Kidney (tissue), 14 donors: ENCODE results near the gene BTG2. TPM values are rescaled to one million over a fixed set of nuclear protein-coding genes. Genes with fewer than 3 reads are reported as not detected.
A peak's percentile ranks its signal among the peaks of the same experiment; 100 is the strongest.

ENCODE experiments used
- DNase-seq, 5 donors: peaks; one replicate each; pipeline ENCODE4 v3.0.0-alpha.2; 2013 to 2020
- FAIRE-seq: peaks from 2 replicates; lab custom pipeline; 2012; peaks lifted over from hg19 to GRCh38; lab: Jason Lieb, UNC
- H3K27ac ChIP-seq, 2 donors: one replicate each; pipeline ENCODE4 v1.7.0; 2013; ENCODE audit warnings: low read depth in 2 of 2, low read length in 2 of 2, inconsistent platforms in 1 of 2
- H3K27me3 ChIP-seq: one replicate; pipeline ENCODE4 v1.7.1; 2013; ENCODE audit warnings: low read length, inconsistent platforms; ENCODE audit not compliant: control insufficient read depth, insufficient read depth
- H3K36me3 ChIP-seq, 3 donors: one replicate each; pipeline versions ENCODE4 v1.7.0 to v1.7.1; 2013; ENCODE audit warnings: low read length in 3 of 3, control low read depth in 1 of 3, inconsistent platforms in 1 of 3; ENCODE audit not compliant: insufficient read depth in 3 of 3, control insufficient read depth in 2 of 3
- H3K4me1 ChIP-seq, 3 donors: one replicate each; pipeline versions ENCODE4 v1.7.0 to v1.7.1; 2013; ENCODE audit warnings: low read length in 3 of 3, inconsistent platforms in 1 of 3, low read depth in 1 of 3; ENCODE audit not compliant: control insufficient read depth in 2 of 3, insufficient read depth in 2 of 3
- H3K4me3 ChIP-seq, 3 donors: one replicate each; pipeline versions ENCODE4 v1.7.0 to v1.8.1; 2013; ENCODE audit warnings: low read length in 3 of 3, control low read depth in 1 of 3, inconsistent platforms in 1 of 3
- H3K9ac ChIP-seq, 3 donors: one replicate each; pipeline versions ENCODE4 v1.7.0 to v1.7.1; 2013; ENCODE audit warnings: low read length in 3 of 3, control low read depth in 1 of 3, inconsistent platforms in 1 of 3
- H3K9me3 ChIP-seq, 3 donors: one replicate each; pipeline versions ENCODE4 v1.7.0 to v1.7.1; 2013; ENCODE audit warnings: low read length in 3 of 3, control low read depth in 1 of 3, inconsistent platforms in 1 of 3; ENCODE audit not compliant: control insufficient read depth in 2 of 3, insufficient read depth in 1 of 3
- CTCF ChIP-seq: IDR thresholded peaks from 3 replicates; pipeline ENCODE4 v1.5.1; 2012; ENCODE audit warnings: mild to moderate bottlenecking, moderate library complexity, borderline replicate concordance; ENCODE audit not compliant: insufficient read depth; ENCODE audit errors: extremely low read depth
- intact Hi-C: fragments of 100-400 bp; cut with DNase I; formaldehyde crosslinking; loops from one replicate; pipeline ENCODE4 v1.11.1; 2022
- polyA plus RNA-seq: library from polyadenylated mRNA; stranded (reverse); fragments of 350-450 nt; fragmentation: Illumina TruSeq; extraction: RNeasy Lipid Tissue Mini Kit (QIAGEN cat#74804); gene quantifications from one replicate; pipeline ENCODE4 v1.2.3, GENCODE V29; 2014; ENCODE audit warnings: low read depth, low replicate concordance; ENCODE audit not compliant: insufficient read depth
- total RNA-seq: library from RNA; stranded (reverse); fragmentation: NEBNext Ultra II Directional; extraction: Animal tissue kit (Norgen Biotek cat#: 25700); gene quantifications from one replicate; pipeline ENCODE4 v1.2.1, GENCODE V29; 2021
- donor health status: control.
- donor health status: control.
- donor health status: control.
- donor health status: control.
- donor health status: control.
- donor health status: DM: yes; HTN: yes; CAD: no.
- donor health status: Normal renal cell carcinoma (clear cell type).

Gene BTG2
- total and polyA plus RNA-seq, 2 donors from 2014 or later: 59.9 to 156 TPM

- peak in 1 of 5 donors; percentile 48 for DNase-seq
- intact Hi-C loops: no loop called here
- H3K9ac ChIP-seq: peak overlapping the region in 1 of 3 donors; percentile 51
- no peak for TF ChIP-seq CTCF
- H3K27me3 ChIP-seq: no peaks in the 10 kb centered on the region
- H3K4me3 ChIP-seq: no peak overlapping the region
- H3K27ac ChIP-seq: peak overlapping the region; percentile 79 to 88
- no peaks in the 10 kb centered on the region for H3K9me3 ChIP-seq
- H3K36me3 ChIP-seq: no peaks in the 10 kb centered on the region
- H3K4me1 ChIP-seq: peaks cover 17 to 67% (median 55%) of the 10 kb centered on the region in 3 donors
- no peak for FAIRE-seq
These were observed 18.9 kb upstream of the BTG2 start for GRCh38 chr1:203286161-203286984.

- no peaks in the 10 kb centered on the region for H3K27me3 ChIP-seq
- intact Hi-C loops: no loop called here
- H3K27ac ChIP-seq: peak overlapping the region; percentile 79 to 88
- H3K4me3 ChIP-seq: no peak overlapping the region
- H3K4me1 ChIP-seq: peaks cover 20 to 66% (median 53%) of the 10 kb centered on the region in 3 donors
- TF ChIP-seq CTCF: no peak
- H3K9me3 ChIP-seq: no peaks in the 10 kb centered on the region
- DNase-seq (peak in 4 of 5 donors; percentile 55 to 88 (median 82)), FAIRE-seq (no peak)
- no peaks in the 10 kb centered on the region for H3K36me3 ChIP-seq
- H3K9ac ChIP-seq: peak overlapping the region in 1 of 3 donors; percentile 65
These were observed 18.0 kb upstream of the BTG2 start for GRCh38 chr1:203287109-203287893.

GRCh38 chr1:203287898-203288297, 17.4 kb upstream of the BTG2 start:
- Histone ChIP-seq H3K4me3 (no peak overlapping the region), H3K36me3 (no peaks in the 10 kb centered on the region), H3K9ac (peak overlapping the region in 1 of 3 donors; percentile 65), H3K27me3 (no peaks in the 10 kb centered on the region), H3K4me1 (peaks cover 20 to 61% (median 47%) of the 10 kb centered on the region in 3 donors), H3K27ac (peak overlapping the region; percentile 79 to 88), H3K9me3 (no peaks in the 10 kb centered on the region)
- FAIRE-seq (no peak), DNase-seq (no peak)
- no peak for TF ChIP-seq CTCF
- intact Hi-C loops: no loop called here
